Erythroblast (primary cell): Measurements from ENCODE around the gene C2orf72.
"Not testable (repeated sequence)": the region's sequence is repeated elsewhere in the genome, so short reads cannot be mapped to it uniquely, and the experiment has no call there.

ENCODE experiments used
- DNase-seq, 2 experiments: peaks; one replicate each; lab custom pipeline; 2025; lab: John Stamatoyannopoulos, UW
- GATA1 ChIP-seq: IDR thresholded peaks from 2 replicates; pipeline ENCODE4 v1.6.1; 2011; ENCODE audit warnings: low read depth, mild to moderate bottlenecking, control low read depth, low read length, moderate library complexity
- POLR2A ChIP-seq: IDR thresholded peaks from 2 replicates; pipeline ENCODE4 v1.6.1; 2011; ENCODE audit warnings: mild to moderate bottlenecking, low read length

The C2orf72 gene

DNA sequence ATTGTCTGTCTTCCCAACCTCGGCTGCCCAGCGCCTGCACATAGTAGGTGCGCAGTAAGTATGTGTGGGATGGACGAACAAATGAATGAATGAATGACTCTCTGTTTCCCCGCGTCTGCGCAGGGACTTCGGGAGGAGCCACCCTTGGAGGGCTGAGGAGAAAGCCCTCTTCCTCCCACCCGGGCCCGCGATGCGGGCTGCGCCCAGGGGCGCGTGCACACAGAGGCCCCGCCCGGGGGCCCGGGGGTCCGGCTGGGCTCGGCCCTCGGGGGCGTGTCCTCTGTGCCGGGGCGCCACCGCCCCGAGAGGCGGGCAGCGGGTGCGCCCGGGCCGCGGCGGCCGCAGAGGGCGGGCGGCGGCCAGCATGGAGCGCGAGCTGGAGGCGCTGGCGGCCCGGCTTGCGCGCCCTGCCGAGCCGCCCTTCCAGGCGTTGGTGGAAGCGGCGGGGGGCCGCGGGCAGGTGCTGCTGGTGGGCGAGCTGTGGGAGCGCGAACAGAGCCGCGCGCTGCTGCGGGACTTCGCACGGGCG, at the start of gene C2orf72:
Gene C2orf72 (plus strand): TSS at position 322 of the 529 bp plus-strand sequence. CDS start 43 bp downstream, at position 365.
- no peak for TF ChIP-seq GATA1
- no peak for TF ChIP-seq POLR2A
- DNase-seq: peak; percentile 29 to 32

GRCh38 chr2:230989731-230990130, 47.6 kb upstream of the C2orf72 start:
- DNase-seq: no peak
- TF ChIP-seq POLR2A (no peak), GATA1 (no peak)

DNA sequence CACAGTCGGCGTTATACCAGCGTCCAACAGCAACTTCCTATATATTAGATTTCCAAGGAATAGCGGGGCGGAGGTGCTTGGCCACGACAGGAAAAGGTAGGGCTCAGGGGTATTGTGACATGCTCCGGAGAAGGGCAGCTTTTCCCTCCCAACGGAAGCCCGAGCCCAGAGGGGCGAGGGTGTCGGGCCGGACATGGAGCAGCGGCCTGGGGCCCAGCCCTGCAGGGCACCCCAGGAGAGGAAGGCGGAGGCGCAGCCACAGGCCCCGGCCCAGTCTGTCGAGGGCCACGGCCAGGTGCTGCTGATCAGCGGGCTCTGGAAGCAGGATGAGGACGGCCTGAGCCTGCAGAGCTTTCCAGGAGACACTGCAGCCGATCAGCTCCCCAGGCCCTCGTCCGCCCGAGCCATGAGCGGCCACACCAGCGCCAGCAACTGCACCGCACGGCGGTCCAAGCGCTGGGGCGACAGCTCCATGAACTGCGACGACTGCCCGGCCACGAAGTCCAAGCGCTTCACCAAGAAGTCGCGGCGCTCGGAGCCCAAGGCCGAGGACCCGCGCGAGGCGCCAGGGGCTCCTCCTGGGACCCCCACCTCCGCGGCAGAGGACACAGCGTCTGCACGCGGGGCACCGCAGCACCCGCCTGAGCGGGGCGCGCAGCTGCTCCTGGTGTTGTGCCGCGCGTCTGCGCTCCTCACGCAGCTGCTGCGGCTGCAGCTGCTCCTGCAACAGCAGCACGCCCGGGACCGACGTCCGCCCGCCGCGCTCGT, 47.0 kb upstream of the C2orf72 start:
- no peak for DNase-seq
- TF ChIP-seq GATA1: no peak
- TF ChIP-seq POLR2A: no peak

GRCh38 chr2:230990899-230991150, 46.5 kb upstream of the C2orf72 start:
- no peak for DNase-seq
- TF ChIP-seq POLR2A (no peak), GATA1 (no peak)

DNA sequence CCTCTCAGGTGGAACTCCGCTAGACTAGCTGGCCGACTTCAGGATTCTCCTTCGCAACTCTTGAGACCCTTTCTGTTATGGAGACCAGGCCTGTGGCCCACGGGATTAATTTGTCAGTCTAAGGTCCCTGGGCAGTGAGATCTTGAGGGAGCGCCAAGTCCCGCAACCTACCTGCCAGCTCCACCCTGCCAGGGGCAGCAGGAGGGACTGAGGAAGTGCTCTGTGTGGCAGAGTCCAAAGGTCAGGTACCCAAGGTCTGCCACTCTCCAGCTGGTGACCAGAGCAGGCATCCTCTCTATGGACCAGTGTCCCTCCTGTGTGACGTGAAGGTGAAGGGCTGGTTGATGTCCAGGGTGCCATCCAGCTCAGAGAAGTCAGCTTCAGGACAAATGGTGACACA, 45.7 kb upstream of the C2orf72 start:
- DNase-seq: no peak
- no peak for TF ChIP-seq POLR2A

DNA sequence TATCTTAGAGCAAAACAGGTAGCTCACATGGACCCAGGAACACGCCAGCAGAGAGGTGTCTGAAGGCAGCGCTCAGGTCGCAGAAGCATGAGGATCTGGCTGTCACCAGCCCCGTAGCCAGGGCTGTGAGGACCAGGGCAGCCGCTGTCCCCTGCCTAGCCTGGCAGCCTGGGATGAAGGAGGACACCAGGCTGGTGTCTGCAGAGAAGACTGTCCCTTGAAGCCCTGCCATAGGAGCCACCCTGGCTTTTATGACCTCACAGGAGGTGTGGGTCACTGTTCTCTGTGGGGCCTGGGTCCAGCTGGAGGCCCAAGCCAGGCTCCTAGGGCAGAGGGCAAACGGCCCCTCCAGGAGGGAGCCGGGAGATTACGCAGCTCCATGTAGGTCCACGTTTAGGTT, 41.5 kb upstream of the C2orf72 start, which contains the start of gene SPATA3:
Gene SPATA3 (plus strand): TSS at position 301 of the 400 bp plus-strand sequence. CDS start 113 bp downstream, outside the sequence.
- TF ChIP-seq POLR2A: no peak
- no peak for TF ChIP-seq GATA1
- DNase-seq: no peak

DNA sequence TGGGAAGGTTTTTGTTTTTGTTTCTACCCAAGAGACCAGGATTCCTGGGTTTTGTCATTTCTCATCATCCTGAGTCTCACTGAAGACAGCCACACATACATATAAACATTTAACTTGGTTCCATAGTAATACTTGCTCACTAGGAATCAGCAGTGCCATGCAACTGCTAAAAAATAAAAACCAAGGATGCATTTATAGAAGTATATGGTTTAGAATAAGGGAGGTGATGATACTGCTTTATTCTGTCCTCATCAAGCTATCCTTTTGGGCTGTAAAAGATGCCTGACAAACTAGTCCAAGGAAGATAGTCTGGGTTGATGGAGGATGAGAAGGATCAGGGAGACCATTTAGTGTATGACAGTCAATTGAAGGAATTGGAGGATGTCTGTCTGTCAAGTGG, 40.7 kb upstream of the C2orf72 start:
- no peak for DNase-seq
- TF ChIP-seq POLR2A (no peak), GATA1 (no peak)

DNA sequence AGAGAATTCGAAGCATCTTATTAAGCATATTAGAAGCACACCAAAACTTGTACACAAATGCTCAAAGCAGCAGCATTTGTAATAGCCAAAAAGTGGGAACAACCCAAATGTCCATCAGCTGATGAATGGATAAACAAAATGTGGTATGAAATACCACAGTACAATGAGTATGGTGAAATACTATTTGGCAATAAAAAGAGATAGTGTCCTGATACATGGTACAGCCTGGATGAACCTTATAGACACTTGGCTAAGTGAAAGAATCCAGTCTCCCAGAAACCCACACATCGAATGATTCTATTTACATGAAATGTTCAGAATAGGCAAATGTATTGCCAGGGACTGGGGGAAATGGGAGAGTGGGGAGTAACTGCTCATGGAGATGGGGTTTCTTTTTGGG, 38.4 kb upstream of the C2orf72 start:
- DNase-seq: no peak

DNA sequence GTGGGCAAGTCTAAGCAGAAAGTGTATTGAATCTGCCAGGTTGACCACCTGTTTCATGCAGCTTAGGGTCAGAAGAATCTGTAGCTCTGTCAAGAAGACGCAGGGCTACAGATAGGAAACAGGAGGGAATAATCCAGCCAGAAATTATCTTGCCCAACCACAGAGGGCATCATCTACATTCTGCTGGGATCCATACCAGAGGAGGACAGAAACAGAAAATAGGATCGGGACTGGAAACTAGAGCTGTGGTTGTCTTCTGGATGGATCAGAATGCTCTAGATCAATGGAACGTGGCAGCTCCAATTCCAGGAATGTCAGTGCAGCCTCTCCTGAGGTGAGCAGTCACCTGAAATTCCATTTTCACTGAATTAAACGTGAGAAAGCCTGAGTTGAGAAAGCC, 37.8 kb upstream of the C2orf72 start:
- TF ChIP-seq POLR2A: no peak
- TF ChIP-seq GATA1: no peak
- no peak for DNase-seq

More for the DNA sequence above, 38.4 kb upstream of the C2orf72 start:
- TF ChIP-seq GATA1 (no peak), POLR2A (no peak)

GRCh38 chr2:231000211-231000904, 37.0 kb upstream of the C2orf72 start:
- no peak for DNase-seq
- TF ChIP-seq POLR2A (no peak), GATA1 (no peak)

- DNase-seq: no peak
- TF ChIP-seq POLR2A (no peak), GATA1 (no peak)
Measured at GRCh38 chr2:231001036-231001435, 36.3 kb upstream of the C2orf72 start.

DNA sequence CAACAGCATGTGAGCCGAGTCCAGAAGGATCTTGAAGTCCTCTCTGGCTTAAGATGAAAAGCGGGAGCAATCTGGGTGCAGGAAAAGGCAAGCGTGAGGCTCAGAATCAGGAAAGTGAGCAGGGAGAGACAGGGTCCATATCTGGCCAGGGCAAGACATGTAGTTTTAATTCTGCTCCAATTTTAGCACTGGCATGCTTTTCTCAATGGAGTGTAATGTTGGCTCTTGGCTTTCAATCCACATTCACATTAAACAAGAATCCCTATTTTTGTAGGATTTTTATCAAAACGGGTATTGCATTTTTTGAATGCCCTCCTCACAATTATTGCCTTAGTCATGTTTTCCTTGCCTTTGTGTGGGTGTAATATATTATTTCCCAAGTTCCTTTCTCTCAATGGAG, 35.4 kb upstream of the C2orf72 start:
- TF ChIP-seq POLR2A: no peak
- no peak for TF ChIP-seq GATA1
- no peak for DNase-seq

DNA sequence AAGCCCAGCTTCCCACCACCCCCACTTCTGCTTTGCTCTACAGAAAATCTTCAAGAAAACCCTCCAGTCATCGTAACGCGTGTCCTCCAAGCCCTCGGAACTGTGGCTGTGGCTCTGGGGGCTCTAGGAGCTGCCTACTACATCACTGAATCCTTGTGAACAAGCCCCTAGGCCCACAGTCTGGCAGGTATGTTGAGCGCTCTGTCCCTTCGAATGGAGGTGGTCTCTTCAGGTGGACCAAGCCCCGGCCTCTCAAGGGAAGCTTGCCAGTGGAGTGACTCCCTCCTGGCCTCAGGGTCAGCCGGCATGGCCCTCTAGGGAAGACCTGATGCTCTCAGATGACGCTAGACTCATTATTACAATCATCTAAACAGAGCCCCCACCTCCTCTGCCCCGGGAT, 34.7 kb upstream of the C2orf72 start:
- DNase-seq: no peak
- TF ChIP-seq POLR2A (no peak), GATA1 (no peak)

- no peak for TF ChIP-seq GATA1
- TF ChIP-seq POLR2A: no peak
- DNase-seq: no peak
Measured at GRCh38 chr2:231003186-231003585, 34.1 kb upstream of the C2orf72 start.

- not testable (repeated sequence) for DNase-seq
Measured at GRCh38 chr2:231004930-231005329, 32.4 kb upstream of the C2orf72 start.
